ENCODE measurements around the gene TLE1. TPM values are rescaled to one million over a fixed set of nuclear protein-coding genes. Genes with fewer than 3 reads are reported as not detected.

The TLE1 gene
- total and polyA plus RNA-seq, 9 of the 15 experiments (the other 6 are each of a cell fraction or from before 2014, with no cell fraction given) = 0.11 TPM; not detected in 8

GRCh38 chr9:81619353-81620001 lies 69.9 kb downstream of the TLE1 start:
- ATAC-seq (no peak), FAIRE-seq (no peak), DNase-seq (ENCODE audit: extremely low read depth in 1 of 4, low spot score in 3 of 4) (no peak)
- H3K9me1 ChIP-seq (ENCODE audit: control insufficient read depth, insufficient read depth, low read length) = no peaks in the 10 kb centered on the region
- intact Hi-C loops (cut with micrococcal nuclease) = no loop called here
- no peak overlapping the region for H3K9ac ChIP-seq (ENCODE audit: insufficient read depth in 1 of 2, low read depth in 2 of 2, low read length in 2 of 2)
- no peaks in the 10 kb centered on the region for H3K4me1 ChIP-seq (replicated peaks in 1 of 2; ENCODE audit: control insufficient read depth in 2 of 2, insufficient read depth in 2 of 2, low read length in 2 of 2)
- H4K20me1 ChIP-seq (replicated peaks; ENCODE audit: control insufficient read depth, insufficient read depth, low read length) = no peaks in the 10 kb centered on the region
- no peak overlapping the region for H2AFZ ChIP-seq (ENCODE audit: low read depth, low read length)
- ChIA-PET POLR2A (interaction anchor here (0.6 kb wide), 1 partner anchor 13 kb away, joined by 3 read pairs; no protein-coding TSS in a partner anchor), CTCF (ENCODE audit: low intra/inter-chr PET ratio) (no interaction called here)
- H3K4me3 ChIP-seq = no peak overlapping the region
- no peaks in the 10 kb centered on the region for H3K79me2 ChIP-seq (ENCODE audit: control insufficient read depth, insufficient read depth, low read length)
- 3% methylated on average over 3 of the region's 3 CpGs for WGBS (ENCODE audit: insufficient coverage, low coverage, missing lambda C conversion rate)
- H3K27me3 ChIP-seq (ENCODE audit: control insufficient read depth in 2 of 2, insufficient read depth in 2 of 2, low read length in 2 of 2) = no peaks in the 10 kb centered on the region
- BruUV-seq (replicated peaks) = no TSS peak
- no peaks in the 10 kb centered on the region for H3K9me3 ChIP-seq (replicated peaks; ENCODE audit: control insufficient read depth, insufficient read depth, low read depth, low read length)
- in situ Hi-C loops (cut with MboI) = no loop called here
- no peaks in the 10 kb centered on the region for H3K36me3 ChIP-seq (ENCODE audit: control insufficient read depth, insufficient read depth, low read length)
- H3K27ac ChIP-seq (ENCODE audit: extremely low read depth, low read depth, low read length) = no peak overlapping the region
- no peak overlapping the region for H3K4me2 ChIP-seq (ENCODE audit: insufficient read depth, low read length)
- TF ChIP-seq ARID3B (CRISPR knock-in tag; IDR thresholded peaks at IDR 0.05; ENCODE audit: borderline replicate concordance) (no peak), ESRRB (CRISPR knock-in tag; IDR thresholded peaks at IDR 0.05; ENCODE audit: borderline replicate concordance) (no peak), NRF1 (conservative IDR thresholded peaks at IDR 0.05 in 1 of 2, IDR thresholded peaks at IDR 0.05 in 1 of 2) (no peak), BACH1 (tag; IDR thresholded peaks at IDR 0.05) (no peak), L3MBTL2 (IDR thresholded peaks at IDR 0.05) (no peak), NR4A1 (CRISPR knock-in tag; IDR thresholded peaks at IDR 0.05) (no peak), NR4A1 (tag; IDR thresholded peaks at IDR 0.05) (no peak), REST (IDR thresholded peaks at IDR 0.05; ENCODE audit: borderline replicate concordance) (no peak), REST (CRISPR knock-in tag; IDR thresholded peaks at IDR 0.05; ENCODE audit: low read depth) (no peak)
